OCI-LY7 (cell line): ENCODE measurements around the gene TTLL10. TPM values are rescaled to one million over a fixed set of nuclear protein-coding genes. Genes with fewer than 3 reads are reported as not detected.

Source experiments
- BruUV-seq: library from RNA; stranded (reverse); fragments of 400-500 nt; replicated peaks from 2 replicates; lab custom pipeline; 2021; lab: Mats Ljungman, UMichigan
- CTCF ChIA-PET: fragments of 300-600 bp; sonication (Branson Sonifier 250); formaldehyde crosslinking; loops from one replicate; lab custom pipeline; 2022; ENCODE audit warnings: antibody characterized with exemption; ENCODE audit not compliant: unreplicated experiment; lab: Charles Lee
- POLR2A ChIA-PET: fragments of 300-600 bp; sonication (Branson Sonifier 250); formaldehyde crosslinking; loops from one replicate; lab custom pipeline; 2022; ENCODE audit warnings: antibody characterized with exemption; lab: Charles Lee
- DNase-seq: peaks from one replicate; pipeline ENCODE4 v3.0.0-alpha.2; 2015; ENCODE audit warnings: low spot score
- H2AFZ ChIP-seq: fragments of 200-600 bp; sonication (generic), shearing (Covaris generic); 2 replicates; pipeline ENCODE4 v1.6.1; 2014; ENCODE audit warnings: mild to moderate bottlenecking, antibody characterized with exemption, low read length, moderate library complexity
- H3K27ac ChIP-seq: fragments of 200-600 bp; sonication (generic); 2 replicates; pipeline ENCODE4 v1.5.1; 2014; ENCODE audit warnings: mixed run types, low read depth, mild to moderate bottlenecking, moderate library complexity, low read length, inconsistent platforms; ENCODE audit not compliant: poor library complexity, severe bottlenecking
- H3K36me3 ChIP-seq: fragments of 200-600 bp; sonication (generic); 2 replicates; pipeline ENCODE4 v1.6.1; 2014; ENCODE audit warnings: mild to moderate bottlenecking, antibody characterized with exemption, low read length, moderate library complexity, mixed read lengths; ENCODE audit not compliant: insufficient read depth
- H3K4me1 ChIP-seq: fragments of 200-600 bp; sonication (generic); 2 replicates; pipeline ENCODE4 v1.5.1; 2014; ENCODE audit warnings: mild to moderate bottlenecking, low read length; ENCODE audit not compliant: insufficient read depth, poor library complexity, severe bottlenecking
- H3K4me2 ChIP-seq: fragments of 200-600 bp; sonication (generic); 2 replicates; pipeline ENCODE4 v1.6.1; 2014; ENCODE audit warnings: mild to moderate bottlenecking, low read length
- H3K4me3 ChIP-seq: fragments of 200-600 bp; sonication (generic); 2 replicates; pipeline ENCODE4 v1.5.1; 2014; ENCODE audit warnings: mild to moderate bottlenecking, low read depth, low read length; ENCODE audit not compliant: poor library complexity, severe bottlenecking
- H3K79me2 ChIP-seq: fragments of 200-600 bp; sonication (generic); 2 replicates; pipeline ENCODE4 v1.6.1; 2016; ENCODE audit warnings: low read depth, mild to moderate bottlenecking, low read length, moderate library complexity, mixed read lengths; ENCODE audit not compliant: insufficient read depth
- H3K9me2 ChIP-seq: fragments of 200-600 bp; sonication (generic); 2 replicates; pipeline ENCODE4 v1.6.1; 2016; ENCODE audit warnings: mild to moderate bottlenecking, low read length, mixed read lengths; ENCODE audit not compliant: insufficient read depth
- H3K9me3 ChIP-seq: fragments of 200-600 bp; sonication (generic); 2 replicates; pipeline ENCODE4 v1.6.1; 2014; ENCODE audit warnings: mild to moderate bottlenecking, mixed run types, low read length, mixed read lengths
- H4K20me1 ChIP-seq: fragments of 200-600 bp; sonication (generic); 2 replicates; pipeline ENCODE4 v1.6.1; 2014; ENCODE audit warnings: mild to moderate bottlenecking, antibody characterized with exemption, low read length, moderate library complexity, mixed read lengths; ENCODE audit not compliant: insufficient read depth
- CTCF ChIP-seq: fragments of 200-600 bp; sonication (generic); conservative IDR thresholded peaks from 2 replicates; pipeline ENCODE4 v1.5.1; 2014; ENCODE audit warnings: mild to moderate bottlenecking, antibody characterized with exemption, low read length, moderate library complexity, mixed read lengths
- EZH2phosphoT487 ChIP-seq: fragments of 200-600 bp; sonication (generic); IDR thresholded peaks from 2 replicates; pipeline ENCODE4 v1.6.1; 2018; ENCODE audit warnings: low read depth, borderline replicate concordance, mild to moderate bottlenecking, mixed run types, antibody characterized with exemption, low read length, moderate library complexity, mixed read lengths
- intact Hi-C: fragments of 100-400 bp; cut with micrococcal nuclease; formaldehyde crosslinking; loops from one replicate; pipeline ENCODE4 v1.10.0; 2022; ENCODE audit not compliant: unreplicated experiment
- total RNA-seq, 2 experiments: library from RNA; depleted of rRNA in 1 of 2; stranded (reverse); fragments of >200 nt in 1 of 2; shearing (Covaris generic) in 1 of 2; gene quantifications; 2 replicates each; pipeline ENCODE4 v1.2.3, GENCODE V29; 2014 to 2022

TTLL10 gene
- total RNA-seq, 2 experiments from 2014 or later: not detected

- no TSS peak for BruUV-seq
- CTCF ChIA-PET: no interaction called here
Observed at GRCh38 chr1:1237874-1238701, 64.4 kb downstream of the TTLL10 start.

GRCh38 chr1:1238702-1239178 is 65.1 kb downstream of the TTLL10 start:
- H3K36me3 ChIP-seq: no peaks in the 10 kb centered on the region
- BruUV-seq: no TSS peak
- H3K4me2 ChIP-seq: no peak overlapping the region
- TF ChIP-seq EZH2phosphoT487: no peak
- TF ChIP-seq CTCF: no peak
- peaks cover 12% of the 10 kb centered on the region for H3K79me2 ChIP-seq
- no peaks in the 10 kb centered on the region for H4K20me1 ChIP-seq
- H3K4me3 ChIP-seq: no peak overlapping the region
- no peak for DNase-seq
- no peaks in the 10 kb centered on the region for H3K9me3 ChIP-seq
- ChIA-PET CTCF (no interaction called here), POLR2A (no interaction called here)
- H3K4me1 ChIP-seq: peaks cover 2% of the 10 kb centered on the region
- no peak overlapping the region for H3K27ac ChIP-seq
- H3K9me2 ChIP-seq: no peaks in the 10 kb centered on the region
- intact Hi-C loops: loop anchor here (10.0 kb wide), 1 partner anchor 204 kb away; no protein-coding TSS in a partner anchor
- H2AFZ ChIP-seq: no peak overlapping the region

More at GRCh38 chr1:1237874-1238701, 64.4 kb downstream of the TTLL10 start:
- no peak overlapping the region for H3K27ac ChIP-seq
- no peak overlapping the region for H3K4me2 ChIP-seq
- no peaks in the 10 kb centered on the region for H3K9me3 ChIP-seq
- peaks cover 8% of the 10 kb centered on the region for H3K4me1 ChIP-seq
- H2AFZ ChIP-seq: no peak overlapping the region
- DNase-seq: no peak
- H4K20me1 ChIP-seq: no peaks in the 10 kb centered on the region
- POLR2A ChIA-PET: no interaction called here
- no peak overlapping the region for H3K4me3 ChIP-seq
- no peak for TF ChIP-seq EZH2phosphoT487
- no peak for TF ChIP-seq CTCF
- no peaks in the 10 kb centered on the region for H3K9me2 ChIP-seq
- no peaks in the 10 kb centered on the region for H3K36me3 ChIP-seq
- intact Hi-C loops: loop anchor here (10.0 kb wide), 1 partner anchor 203 kb away; no protein-coding TSS in a partner anchor
- peaks cover 18% of the 10 kb centered on the region for H3K79me2 ChIP-seq

- intact Hi-C loops: loop anchor here (10.0 kb wide), 1 partner anchor 204 kb away; no protein-coding TSS in a partner anchor
- no peaks in the 10 kb centered on the region for H3K4me1 ChIP-seq
- no peak for DNase-seq
- peaks cover 7% of the 10 kb centered on the region; the same call in 1 of the 2 replicates for H3K79me2 ChIP-seq
- H3K27ac ChIP-seq: no peak overlapping the region
- TF ChIP-seq EZH2phosphoT487 (no peak), CTCF (no peak)
- H3K9me2 ChIP-seq: no peaks in the 10 kb centered on the region
- CTCF ChIA-PET: no interaction called here
- H2AFZ ChIP-seq: no peak overlapping the region
- no peak overlapping the region for H3K4me2 ChIP-seq
- H3K36me3 ChIP-seq: no peaks in the 10 kb centered on the region
- POLR2A ChIA-PET: no interaction called here
- BruUV-seq: no TSS peak
- H3K9me3 ChIP-seq: no peaks in the 10 kb centered on the region
- no peak overlapping the region for H3K4me3 ChIP-seq
- no peaks in the 10 kb centered on the region for H4K20me1 ChIP-seq
Observed at GRCh38 chr1:1239227-1239613, 65.5 kb downstream of the TTLL10 start.
